GM18951 (cell line): ENCODE measurements around the gene ABCD4.

Experiments used
- POLR2A ChIP-seq: IDR thresholded peaks from 4 replicates; pipeline ENCODE4 v1.6.1; 2011; ENCODE audit warnings: mild to moderate bottlenecking; ENCODE audit not compliant: insufficient read length, insufficient read depth; ENCODE audit errors: extremely low read depth
- in situ Hi-C: fragments of 300-500 bp; cut with MboI; formaldehyde crosslinking; loops from one replicate; pipeline ENCODE4 v1.12.0; 2022; ENCODE audit warnings: low sequenced_read_pairs, mixed read lengths, inconsistent platforms; ENCODE audit not compliant: unreplicated experiment

Gene ABCD4

GRCh38 chr14:74260525-74261233 lies 42.1 kb downstream of the ABCD4 start:
- no peak for TF ChIP-seq POLR2A
- in situ Hi-C loops = no loop called here

DNA sequence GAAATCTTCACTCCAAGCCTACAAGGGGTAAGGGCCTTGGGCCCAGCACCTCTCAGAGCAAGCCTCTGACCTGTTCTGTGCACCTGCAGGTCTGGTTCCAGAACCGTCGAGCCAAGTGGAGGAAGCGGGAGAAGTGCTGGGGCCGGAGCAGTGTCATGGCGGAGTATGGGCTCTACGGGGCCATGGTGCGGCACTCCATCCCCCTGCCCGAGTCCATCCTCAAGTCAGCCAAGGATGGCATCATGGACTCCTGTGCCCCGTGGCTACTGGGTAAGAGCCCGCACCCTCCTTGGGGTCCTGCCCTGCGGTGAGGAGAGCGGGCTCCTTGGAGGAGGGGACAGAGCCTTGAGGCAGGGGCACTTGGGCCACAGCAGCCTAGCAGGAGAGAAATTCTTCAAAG lies 43.2 kb downstream of the ABCD4 start:
- in situ Hi-C loops = no loop called here
- no peak for TF ChIP-seq POLR2A

GRCh38 chr14:74258764-74259035 lies 44.0 kb downstream of the ABCD4 start:
- no peak for TF ChIP-seq POLR2A
- in situ Hi-C loops = no loop called here

GRCh38 chr14:74257941-74258763 lies 44.6 kb downstream of the ABCD4 start:
- in situ Hi-C loops = no loop called here
- TF ChIP-seq POLR2A = no peak

DNA sequence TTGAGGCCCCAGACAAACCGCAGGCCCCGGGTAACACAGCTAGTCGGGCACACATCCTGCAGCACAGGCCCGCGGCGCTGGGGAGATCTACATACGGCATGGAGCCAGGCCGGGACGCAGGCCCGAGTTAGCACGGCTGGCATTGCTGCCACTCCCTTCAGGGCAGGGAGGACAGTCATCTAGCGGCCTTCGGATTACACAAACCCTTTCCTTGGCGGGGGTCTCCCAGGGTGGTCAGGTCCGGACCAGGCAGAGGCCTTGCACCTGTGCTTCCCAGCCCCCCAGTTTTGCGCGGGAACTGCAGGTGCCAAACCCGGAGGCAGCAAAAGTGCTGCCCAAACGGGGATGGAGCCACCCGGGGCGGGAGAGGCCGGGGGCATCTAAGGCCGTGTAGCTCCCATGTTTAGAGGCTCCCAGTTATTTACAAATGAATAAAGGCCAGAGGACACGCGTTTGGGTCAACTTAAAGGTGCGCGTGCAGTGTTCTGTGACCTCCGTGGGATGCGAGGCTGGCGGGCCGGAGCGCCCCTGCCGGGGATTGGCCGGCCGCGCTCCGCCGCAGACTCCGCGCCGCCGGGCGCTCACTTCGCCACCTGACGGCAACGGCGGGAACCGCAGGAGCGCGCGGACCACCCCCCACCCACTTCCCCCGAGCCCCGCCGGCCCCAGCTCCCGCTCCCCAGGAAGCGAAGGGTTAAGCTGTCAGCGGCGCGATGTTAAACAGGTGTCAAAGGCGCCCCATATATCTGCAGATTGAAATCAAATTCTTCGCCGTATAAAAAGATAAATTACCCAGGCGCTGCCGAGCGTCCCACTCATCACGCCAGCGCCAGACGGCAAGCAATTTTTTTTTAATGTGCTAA lies 45.4 kb downstream of the ABCD4 start:
- in situ Hi-C loops = no loop called here

DNA sequence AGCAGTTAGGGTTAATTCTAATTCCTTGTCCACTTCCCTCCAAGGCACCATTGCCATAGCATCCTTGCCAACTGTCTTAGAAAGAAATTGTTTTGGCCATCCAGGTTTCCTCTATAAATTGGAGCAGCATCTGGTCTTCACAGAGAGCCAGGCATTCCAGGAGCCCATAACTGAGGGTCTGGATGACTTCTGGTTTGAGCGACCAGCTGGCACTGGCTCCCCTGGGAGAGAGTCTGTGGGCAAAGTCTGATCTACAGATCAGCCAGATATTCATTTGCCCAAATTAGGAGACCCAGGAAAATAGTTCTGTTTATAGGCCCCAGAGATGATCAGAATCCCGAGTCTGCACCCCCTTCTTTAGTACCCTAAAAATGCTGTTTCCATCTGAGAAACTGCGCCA lies 47.5 kb downstream of the ABCD4 start:
- TF ChIP-seq POLR2A = no peak
- in situ Hi-C loops = no loop called here

More for the DNA sequence above, 45.4 kb downstream of the ABCD4 start:
- TF ChIP-seq POLR2A = no peak

DNA sequence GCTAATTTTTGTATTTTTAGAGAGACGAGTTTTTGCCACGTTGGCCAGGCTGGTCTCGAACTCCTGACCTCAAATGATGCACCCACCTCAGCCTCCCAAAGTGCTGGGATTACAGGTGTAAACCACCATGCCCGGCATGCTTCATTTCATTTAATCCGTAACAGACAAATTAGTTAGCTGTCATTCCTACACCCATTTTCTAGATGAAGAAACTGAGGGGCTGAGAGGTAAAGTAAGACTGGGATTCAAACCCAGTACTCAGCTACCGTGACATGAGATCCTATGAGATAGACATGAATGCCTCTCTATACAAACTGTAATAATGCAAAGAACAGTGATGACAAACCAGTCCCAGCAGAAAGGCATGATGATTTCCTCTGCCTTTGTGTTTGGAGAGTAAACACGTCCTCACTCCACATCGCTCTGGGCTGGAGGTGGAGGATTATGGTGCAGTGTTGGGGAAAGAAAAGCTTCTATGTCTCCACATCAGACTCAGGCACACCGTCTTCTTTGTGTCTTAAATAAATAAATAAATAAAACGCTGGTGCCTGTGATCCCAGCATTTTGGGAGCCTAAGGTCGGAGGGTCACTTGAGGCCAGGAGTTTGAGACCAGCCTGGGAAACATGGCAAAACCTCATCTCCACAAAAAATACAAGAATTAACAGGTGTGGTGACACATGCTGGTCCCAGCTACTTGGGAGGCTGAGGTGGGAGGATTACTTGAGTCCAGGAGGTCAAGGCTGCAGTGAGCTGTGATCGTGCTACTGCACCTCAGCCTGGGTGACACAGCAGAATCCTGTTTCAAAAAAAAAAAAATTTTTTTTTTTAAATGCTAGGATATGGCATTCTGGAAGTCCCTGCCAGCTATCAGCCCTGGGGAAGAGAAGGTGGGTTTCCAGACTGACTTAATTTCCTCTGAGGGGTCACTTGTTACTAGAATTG lies 53.0 kb downstream of the ABCD4 start:
- no peak for TF ChIP-seq POLR2A
- in situ Hi-C loops = loop anchor here (5.0 kb wide), 1 partner anchor 142 kb away; no protein-coding TSS in a partner anchor

GRCh38 chr14:74248017-74248416 lies 54.7 kb downstream of the ABCD4 start:
- no peak for TF ChIP-seq POLR2A
- in situ Hi-C loops = loop anchor here (5.0 kb wide), 1 partner anchor 141 kb away; no protein-coding TSS in a partner anchor

- in situ Hi-C loops = loop anchor here (5.0 kb wide), 1 partner anchor 139 kb away; no protein-coding TSS in a partner anchor
- no peak for TF ChIP-seq POLR2A
These were observed 56.2 kb downstream of the ABCD4 start for GRCh38 chr14:74246542-74246941.

DNA sequence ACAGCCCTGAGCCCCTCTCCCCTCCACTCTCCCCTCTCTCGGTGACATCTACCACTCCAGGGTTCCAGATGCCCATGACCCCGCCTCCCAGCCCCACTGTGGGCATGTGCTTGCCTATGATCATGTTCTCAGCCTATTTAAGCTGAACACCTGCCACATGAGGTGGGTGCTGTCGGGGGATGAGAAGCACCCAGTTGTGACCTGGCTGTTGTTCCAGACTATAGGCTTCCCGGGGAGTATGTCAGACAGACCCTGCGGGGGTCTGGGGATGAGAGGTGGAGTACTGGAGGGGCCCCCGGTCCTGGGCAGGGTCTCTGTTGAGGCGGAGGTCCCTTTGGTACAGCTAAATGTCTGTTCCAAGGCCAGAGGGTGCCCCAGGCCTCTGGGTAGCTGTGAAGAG lies 57.4 kb downstream of the ABCD4 start:
- no peak for TF ChIP-seq POLR2A
- in situ Hi-C loops = loop anchor here (5.0 kb wide), 1 partner anchor 138 kb away; no protein-coding TSS in a partner anchor

GRCh38 chr14:74244115-74244514 lies 58.6 kb downstream of the ABCD4 start:
- in situ Hi-C loops = no loop called here
- no peak for TF ChIP-seq POLR2A

DNA sequence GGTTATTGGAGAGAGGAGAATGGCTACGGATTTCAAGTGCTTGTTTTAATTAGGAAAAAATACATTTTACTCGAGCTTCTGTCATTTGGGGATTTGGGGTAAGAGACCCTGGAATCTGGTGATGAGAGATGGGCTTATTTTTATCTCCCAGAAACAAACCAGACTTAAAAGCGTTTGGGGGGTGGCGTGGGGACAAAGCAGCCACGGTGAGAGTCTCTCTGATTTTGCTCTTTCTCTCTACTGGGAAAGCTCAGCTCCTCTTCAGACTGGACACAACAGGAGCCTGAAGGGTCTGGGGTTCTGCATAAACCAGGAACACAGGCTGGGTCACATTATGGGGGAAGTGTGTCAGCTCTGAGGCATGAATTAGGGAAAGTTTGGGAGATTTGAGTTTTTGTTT lies 59.7 kb downstream of the ABCD4 start:
- TF ChIP-seq POLR2A = no peak
- in situ Hi-C loops = no loop called here
